GM12891 (cell line): ENCODE measurements around the gene FUT8.

ENCODE experiments used
- PAX5 ChIP-seq: IDR thresholded peaks from 2 replicates; pipeline ENCODE4 v1.6.1; 2011; ENCODE audit warnings: low read length, moderate library complexity, mild to moderate bottlenecking; ENCODE audit not compliant: insufficient read depth, severe bottlenecking
- POLR2A ChIP-seq: IDR thresholded peaks from 2 replicates; pipeline ENCODE4 v1.6.1; 2011; ENCODE audit warnings: low read depth, low read length, control low read depth
- POLR2AphosphoS5 ChIP-seq: IDR thresholded peaks from 2 replicates; pipeline ENCODE4 v1.6.1; 2011; ENCODE audit warnings: low read depth, low read length, control low read depth
- POU2F2 ChIP-seq: IDR thresholded peaks from 2 replicates; pipeline ENCODE4 v1.6.1; 2011; ENCODE audit warnings: low read depth, mild to moderate bottlenecking, control low read depth, low read length, moderate library complexity
- TAF1 ChIP-seq: IDR thresholded peaks from 2 replicates; pipeline ENCODE4 v1.6.1; 2011; ENCODE audit warnings: low read depth, low read length, control low read depth

DNA sequence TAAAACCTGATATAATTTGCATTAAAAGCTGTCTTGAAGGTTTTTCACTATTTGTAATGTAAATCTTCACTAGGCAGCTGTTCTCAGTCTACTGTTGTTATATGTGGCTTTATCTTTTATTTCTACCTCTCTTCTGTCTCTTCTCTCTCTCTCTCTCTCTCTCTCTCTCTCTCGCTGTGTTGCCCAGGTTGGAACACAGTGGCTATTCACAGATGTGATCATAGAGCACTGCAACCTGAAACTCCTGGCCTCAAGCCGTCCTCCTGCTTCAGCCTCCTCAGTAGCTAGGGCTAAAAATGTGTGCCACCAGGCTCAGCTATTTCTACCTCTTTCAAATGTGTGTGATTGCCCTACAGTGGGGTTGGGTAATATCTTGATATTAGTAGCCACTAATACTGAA, 21.1 kb downstream of the FUT8 start:
- TF ChIP-seq POLR2AphosphoS5: no peak
- no peak for TF ChIP-seq POLR2A
- no peak for TF ChIP-seq TAF1
- no peak for TF ChIP-seq POU2F2
- TF ChIP-seq PAX5: no peak
